K562 (cell line): ENCODE measurements around the gene SPRYD3. TPM values are rescaled to one million over a fixed set of nuclear protein-coding genes. Genes with fewer than 3 reads are reported as not detected.

Source experiments
- HDAC6 ChIP-seq: IDR thresholded peaks from 2 replicates; pipeline ENCODE4 v1.6.1; 2012; ENCODE audit warnings: low read depth, mild to moderate bottlenecking, control low read depth, inconsistent platforms, low read length, moderate library complexity
- MEIS2 ChIP-seq: fragments of 450-650 bp; IDR thresholded peaks from 2 replicates; pipeline ENCODE4 v1.6.1; 2014; ENCODE audit warnings: mild to moderate bottlenecking; ENCODE audit not compliant: partially characterized antibody
- RBM39 ChIP-seq: fragments of 200-400 bp; formaldehyde crosslinking; optimal IDR thresholded peaks from 2 replicates; pipeline ENCODE3; 2018; ENCODE audit warnings: low read depth, low read length
- RFX5 ChIP-seq: IDR thresholded peaks from 2 replicates; pipeline ENCODE4 v1.6.1; 2011; ENCODE audit warnings: low read depth, mild to moderate bottlenecking, improper control_type of control experiment, low read length
- SAFB ChIP-seq: fragments of 200-400 bp; formaldehyde crosslinking; IDR thresholded peaks from 2 replicates; pipeline ENCODE4 v1.6.1; 2017; ENCODE audit warnings: low read depth, low read length, borderline replicate concordance
- XRCC5 ChIP-seq: fragments of 200-400 bp; formaldehyde crosslinking; IDR thresholded peaks from 2 replicates; pipeline ENCODE4 v1.6.1; 2017; ENCODE audit warnings: low read depth, mild to moderate bottlenecking, low read length
- ZBTB7A ChIP-seq: IDR thresholded peaks from 2 replicates; pipeline ENCODE4 v1.6.1; 2011; ENCODE audit warnings: low read depth, mild to moderate bottlenecking, low read length, moderate library complexity, borderline replicate concordance; ENCODE audit not compliant: control insufficient read depth
- polyA plus RNA-seq, 8 experiments: library from polyadenylated mRNA; depleted of rRNA in 4 of 8; stranded (reverse) in 5 of 8; unstranded in 3 of 8; fragments of >200 nt; fragmentation: Nextera tagmentation in 2 of 8; fragmentation: Illumina TruSeq in 1 of 8; extraction: Ambion mirVana in 2 of 8; extraction: Trizol in 1 of 8; gene quantifications; 2 replicates each; pipeline versions ENCODE4 v1.2.1 to v1.2.3, GENCODE V29; 2011 to 2014; ENCODE audit warnings: inconsistent platforms in 1 of 8, missing spikeins in 1 of 8
- total RNA-seq, 7 experiments: library from RNA; depleted of rRNA in 6 of 7; stranded (reverse); fragments of >200 nt in 6 of 7; fragmentation: Illumina TruSeq in 2 of 7; extraction: Trizol in 2 of 7; gene quantifications; 2 replicates each; pipeline versions ENCODE4 v1.2.1 to v1.2.3, GENCODE V29; 2011 to 2021; ENCODE audit warnings: low replicate concordance in 1 of 7
- TF ChIP-seq, protein P1 (sequence below), 3 experiments: IDR thresholded peaks in 2 of 3; conservative IDR thresholded peaks in 1 of 3; 2 replicates each; pipeline ENCODE4 v1.5.1; 2011 to 2012; ENCODE audit warnings: low read length in 3 of 3, mild to moderate bottlenecking in 3 of 3, control low read depth in 2 of 3, improper control_type of control experiment in 1 of 3, inconsistent platforms in 1 of 3, low read depth in 1 of 3, mixed read lengths in 1 of 3, moderate library complexity in 1 of 3; ENCODE audit not compliant: insufficient read depth in 2 of 3
- TF ChIP-seq, protein P2 (sequence below): fragments of 250-450 bp; sonication (Bioruptor Pico); IDR thresholded peaks from 2 replicates; pipeline ENCODE4 v1.8.0; 2022; ENCODE audit warnings: moderate library complexity, mild to moderate bottlenecking, inconsistent platforms
- TF ChIP-seq, protein P3 (sequence below): IDR thresholded peaks from 2 replicates; pipeline ENCODE4 v1.6.1; 2012; ENCODE audit warnings: low read depth, low read length, improper control_type of control experiment, borderline replicate concordance
- TF ChIP-seq, protein P4 (sequence below): fragments of 450-650 bp; IDR thresholded peaks from 2 replicates; pipeline ENCODE4 v1.6.1; 2016

SPRYD3 gene
- total and polyA plus RNA-seq, 9 of the 15 experiments (the other 6 are each of a cell fraction or from before 2014, with no cell fraction given) = 1.5 to 13.6 (median 7.6) TPM

DNA sequence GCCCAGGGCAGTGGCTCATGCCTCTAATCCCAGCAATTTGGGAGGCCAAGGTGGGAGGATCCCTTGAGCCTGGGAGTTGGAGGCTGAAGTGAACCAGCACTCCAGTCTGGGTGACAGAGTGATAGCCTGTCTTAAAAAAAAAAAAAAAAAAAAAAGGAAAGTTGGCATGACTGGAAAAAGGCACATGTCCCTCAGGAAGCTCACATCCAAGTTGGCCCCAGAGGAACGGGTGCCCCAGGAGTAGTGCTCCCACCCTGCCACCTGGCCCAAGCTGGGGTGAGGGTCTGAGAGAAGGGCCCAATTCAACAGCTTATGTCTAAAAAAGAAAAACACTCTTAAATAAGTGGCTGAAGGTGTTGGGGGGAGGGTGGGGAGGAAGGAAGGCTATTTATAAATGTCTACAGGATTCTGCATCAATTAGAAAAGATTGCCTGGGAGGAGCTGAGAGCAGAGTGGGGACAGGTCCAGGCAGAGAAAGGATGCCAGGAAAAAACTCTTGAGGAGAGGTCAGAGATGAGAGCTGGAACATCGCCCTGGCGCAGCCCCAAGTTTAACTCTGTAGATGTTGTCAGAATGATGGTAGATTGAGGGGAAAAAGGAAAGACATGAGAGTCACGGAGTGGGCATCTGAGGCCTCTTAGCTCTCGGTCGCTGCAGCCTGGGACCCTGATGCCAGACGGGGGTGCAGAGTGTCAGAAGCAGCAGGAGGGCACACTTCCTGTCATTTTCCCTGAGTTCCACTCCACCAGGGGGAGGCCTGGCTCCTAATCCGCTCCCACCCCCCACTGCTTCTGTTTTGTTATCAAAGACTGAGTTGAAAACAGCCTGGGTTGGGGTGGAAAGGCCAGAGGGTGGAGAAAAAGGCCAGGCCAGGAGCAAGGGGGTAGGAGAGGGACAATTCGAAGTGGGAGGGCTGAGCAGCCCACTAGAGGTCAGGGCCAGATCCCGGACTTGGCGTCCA lies 7.3 kb downstream of the SPRYD3 start (continued):
- TF ChIP-seq, protein P1, sequence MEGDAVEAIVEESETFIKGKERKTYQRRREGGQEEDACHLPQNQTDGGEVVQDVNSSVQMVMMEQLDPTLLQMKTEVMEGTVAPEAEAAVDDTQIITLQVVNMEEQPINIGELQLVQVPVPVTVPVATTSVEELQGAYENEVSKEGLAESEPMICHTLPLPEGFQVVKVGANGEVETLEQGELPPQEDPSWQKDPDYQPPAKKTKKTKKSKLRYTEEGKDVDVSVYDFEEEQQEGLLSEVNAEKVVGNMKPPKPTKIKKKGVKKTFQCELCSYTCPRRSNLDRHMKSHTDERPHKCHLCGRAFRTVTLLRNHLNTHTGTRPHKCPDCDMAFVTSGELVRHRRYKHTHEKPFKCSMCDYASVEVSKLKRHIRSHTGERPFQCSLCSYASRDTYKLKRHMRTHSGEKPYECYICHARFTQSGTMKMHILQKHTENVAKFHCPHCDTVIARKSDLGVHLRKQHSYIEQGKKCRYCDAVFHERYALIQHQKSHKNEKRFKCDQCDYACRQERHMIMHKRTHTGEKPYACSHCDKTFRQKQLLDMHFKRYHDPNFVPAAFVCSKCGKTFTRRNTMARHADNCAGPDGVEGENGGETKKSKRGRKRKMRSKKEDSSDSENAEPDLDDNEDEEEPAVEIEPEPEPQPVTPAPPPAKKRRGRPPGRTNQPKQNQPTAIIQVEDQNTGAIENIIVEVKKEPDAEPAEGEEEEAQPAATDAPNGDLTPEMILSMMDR (IDR thresholded peaks at IDR 0.05 in 2 of 3, conservative IDR thresholded peaks at IDR 0.05 in 1 of 3; ENCODE audit: insufficient read depth in 2 of 3, low read depth in 1 of 3, low read length in 3 of 3) = peak; percentile 45 to 52 (median 45)
- TF ChIP-seq RFX5 = no peak
- TF ChIP-seq, protein P2, sequence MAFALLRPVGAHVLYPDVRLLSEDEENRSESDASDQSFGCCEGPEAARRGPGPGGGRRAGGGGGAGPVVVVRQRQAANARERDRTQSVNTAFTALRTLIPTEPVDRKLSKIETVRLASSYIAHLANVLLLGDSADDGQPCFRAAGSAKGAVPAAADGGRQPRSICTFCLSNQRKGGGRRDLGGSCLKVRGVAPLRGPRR (CRISPR knock-in tag) = no peak
- 0 out of 2 replicates have a peak, but pooled peaks have one; percentile 43 for TF ChIP-seq XRCC5
- TF ChIP-seq SAFB = no peak
- TF ChIP-seq RBM39 = no peak
- TF ChIP-seq, protein P3, sequence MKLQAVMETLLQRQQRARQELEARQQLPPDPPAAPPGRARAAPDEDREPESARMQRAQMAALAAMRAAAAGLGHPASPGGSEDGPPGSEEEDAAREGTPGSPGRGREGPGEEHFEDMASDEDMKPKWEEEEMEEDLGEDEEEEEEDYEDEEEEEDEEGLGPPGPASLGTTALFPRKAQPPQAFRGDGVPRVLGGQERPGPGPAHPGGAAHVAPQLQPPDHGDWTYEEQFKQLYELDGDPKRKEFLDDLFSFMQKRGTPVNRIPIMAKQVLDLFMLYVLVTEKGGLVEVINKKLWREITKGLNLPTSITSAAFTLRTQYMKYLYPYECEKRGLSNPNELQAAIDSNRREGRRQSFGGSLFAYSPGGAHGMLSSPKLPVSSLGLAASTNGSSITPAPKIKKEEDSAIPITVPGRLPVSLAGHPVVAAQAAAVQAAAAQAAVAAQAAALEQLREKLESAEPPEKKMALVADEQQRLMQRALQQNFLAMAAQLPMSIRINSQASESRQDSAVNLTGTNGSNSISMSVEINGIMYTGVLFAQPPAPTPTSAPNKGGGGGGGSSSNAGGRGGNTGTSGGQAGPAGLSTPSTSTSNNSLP = no peak
- TF ChIP-seq, protein P4, sequence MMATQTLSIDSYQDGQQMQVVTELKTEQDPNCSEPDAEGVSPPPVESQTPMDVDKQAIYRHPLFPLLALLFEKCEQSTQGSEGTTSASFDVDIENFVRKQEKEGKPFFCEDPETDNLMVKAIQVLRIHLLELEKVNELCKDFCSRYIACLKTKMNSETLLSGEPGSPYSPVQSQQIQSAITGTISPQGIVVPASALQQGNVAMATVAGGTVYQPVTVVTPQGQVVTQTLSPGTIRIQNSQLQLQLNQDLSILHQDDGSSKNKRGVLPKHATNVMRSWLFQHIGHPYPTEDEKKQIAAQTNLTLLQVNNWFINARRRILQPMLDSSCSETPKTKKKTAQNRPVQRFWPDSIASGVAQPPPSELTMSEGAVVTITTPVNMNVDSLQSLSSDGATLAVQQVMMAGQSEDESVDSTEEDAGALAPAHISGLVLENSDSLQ = no peak
- TF ChIP-seq ZBTB7A = peak; percentile 54; the same call in 1 of the 2 replicates
- TF ChIP-seq MEIS2 = no peak
- TF ChIP-seq HDAC6 = no peak
